HEK293 (cell line): Measurements from ENCODE around the gene MED16.

ENCODE experiments used
- CTCF ChIA-PET: fragments of 350-600 bp; formaldehyde crosslinking; extraction: SDS; loops from one replicate; lab custom pipeline; 2021; ENCODE audit warnings: antibody characterized with exemption; lab: Yijun Ruan, JAX
- POLR2A ChIA-PET: fragments of 300-600 bp; formaldehyde crosslinking; extraction: SDS; loops from one replicate; lab custom pipeline; 2020; ENCODE audit warnings: antibody characterized with exemption, inconsistent platforms; lab: Yijun Ruan, JAX
- H3K27ac ChIP-seq: fragments of 200-500 bp; sonication (Bioruptor generic); 2 replicates; pipeline ENCODE4 v1.5.1; 2014; ENCODE audit warnings: low read depth, low read length, control low read depth, inconsistent platforms; ENCODE audit errors: extremely low read depth
- H3K36me3 ChIP-seq, 2 experiments: fragments of 200-500 bp in 1 of 2; sonication (Bioruptor generic) in 1 of 2; 1 replicate in 1 of 2; 2 replicates in 1 of 2; pipeline ENCODE4 v1.5.1; 2014 to 2017; ENCODE audit warnings: inconsistent platforms in 2 of 2, low read length in 2 of 2; ENCODE audit not compliant: control insufficient read depth in 2 of 2, insufficient read depth in 1 of 2
- H3K4me1 ChIP-seq: fragments of 200-500 bp; sonication (Bioruptor generic); 2 replicates; pipeline ENCODE4 v1.5.1; 2014; ENCODE audit warnings: mild to moderate bottlenecking, low read length, inconsistent platforms; ENCODE audit not compliant: control insufficient read depth, insufficient read depth
- H3K4me3 ChIP-seq: 2 replicates; pipeline ENCODE4 v1.5.1; 2011; ENCODE audit warnings: low read depth, mild to moderate bottlenecking, control low read depth, low read length, moderate library complexity
- H3K9me3 ChIP-seq: fragments of 200-500 bp; sonication (Bioruptor generic); 2 replicates; pipeline ENCODE4 v1.5.1; 2014; ENCODE audit warnings: low read depth, low read length, inconsistent platforms; ENCODE audit not compliant: control insufficient read depth, insufficient read depth
- GLIS1 ChIP-seq: fragments of 450-650 bp; formaldehyde crosslinking; IDR thresholded peaks from 2 replicates; pipeline ENCODE4 v1.5.1; 2016; ENCODE audit warnings: missing biosample characterization, missing genetic modification characterization
- MZF1 ChIP-seq: fragments of 450-650 bp; formaldehyde crosslinking; IDR thresholded peaks from 2 replicates; pipeline ENCODE4 v1.5.1; 2017; ENCODE audit warnings: missing biosample characterization, missing genetic modification characterization, borderline replicate concordance
- SP2 ChIP-seq: fragments of 450-650 bp; formaldehyde crosslinking; IDR thresholded peaks from 2 replicates; pipeline ENCODE4 v1.5.1; 2016; ENCODE audit warnings: missing biosample characterization, missing genetic modification characterization
- SP3 ChIP-seq: fragments of 450-650 bp; formaldehyde crosslinking; IDR thresholded peaks from 2 replicates; pipeline ENCODE4 v1.5.1; 2016; ENCODE audit warnings: missing biosample characterization, missing genetic modification characterization
- SP7 ChIP-seq: fragments of 450-650 bp; formaldehyde crosslinking; IDR thresholded peaks from 2 replicates; pipeline ENCODE4 v1.5.1; 2016; ENCODE audit warnings: missing biosample characterization, missing genetic modification characterization
- ZBTB26 ChIP-seq: fragments of 450-650 bp; formaldehyde crosslinking; optimal IDR thresholded peaks from 2 replicates; pipeline ENCODE3; 2016; ENCODE audit warnings: missing biosample characterization, mild to moderate bottlenecking, missing genetic modification characterization
- ZNF121 ChIP-seq: fragments of 450-650 bp; formaldehyde crosslinking; IDR thresholded peaks from 2 replicates; pipeline ENCODE4 v1.5.1; 2016; ENCODE audit warnings: missing biosample characterization, missing genetic modification characterization
- ZNF266 ChIP-seq: fragments of 450-650 bp; formaldehyde crosslinking; IDR thresholded peaks from 2 replicates; pipeline ENCODE4 v1.5.1; 2016; ENCODE audit warnings: missing biosample characterization, missing genetic modification characterization, low read depth
- ZNF366 ChIP-seq: fragments of 450-650 bp; formaldehyde crosslinking; conservative IDR thresholded peaks from 2 replicates; pipeline ENCODE4 v1.5.1; 2016; ENCODE audit warnings: missing biosample characterization, missing genetic modification characterization
- ZNF394 ChIP-seq: fragments of 450-650 bp; formaldehyde crosslinking; IDR thresholded peaks from 2 replicates; pipeline ENCODE4 v1.5.1; 2016; ENCODE audit warnings: missing biosample characterization, missing genetic modification characterization, mild to moderate bottlenecking, moderate library complexity, borderline replicate concordance
- ZNF398 ChIP-seq: fragments of 450-650 bp; formaldehyde crosslinking; IDR thresholded peaks from 2 replicates; pipeline ENCODE4 v1.5.1; 2017; ENCODE audit warnings: missing biosample characterization, missing genetic modification characterization
- ZNF513 ChIP-seq: fragments of 450-650 bp; IDR thresholded peaks from 2 replicates; pipeline ENCODE4 v1.5.1; 2018; ENCODE audit warnings: missing biosample characterization, missing genetic modification characterization
- ZNF580 ChIP-seq: fragments of 450-650 bp; formaldehyde crosslinking; IDR thresholded peaks from 2 replicates; pipeline ENCODE4 v1.5.1; 2016; ENCODE audit warnings: missing biosample characterization, missing genetic modification characterization
- ZNF654 ChIP-seq: fragments of 450-650 bp; formaldehyde crosslinking; IDR thresholded peaks from 2 replicates; pipeline ENCODE4 v1.5.1; 2016; ENCODE audit warnings: low read depth, missing biosample characterization, missing genetic modification characterization
- ZNF777 ChIP-seq: fragments of 450-650 bp; formaldehyde crosslinking; IDR thresholded peaks from 2 replicates; pipeline ENCODE4 v1.5.1; 2017; ENCODE audit warnings: missing biosample characterization, missing genetic modification characterization, borderline replicate concordance
- ZXDB ChIP-seq: fragments of 450-650 bp; formaldehyde crosslinking; IDR thresholded peaks from 2 replicates; pipeline ENCODE4 v1.5.1; 2016; ENCODE audit warnings: missing biosample characterization, missing genetic modification characterization
- TF ChIP-seq, protein P1 (sequence below): fragments of 450-650 bp; formaldehyde crosslinking; IDR thresholded peaks from 2 replicates; pipeline ENCODE4 v1.5.1; 2016; ENCODE audit warnings: missing biosample characterization, missing genetic modification characterization
- TF ChIP-seq, protein P2 (sequence below): fragments of 450-650 bp; formaldehyde crosslinking; IDR thresholded peaks from 2 replicates; pipeline ENCODE4 v1.5.1; 2016; ENCODE audit warnings: missing biosample characterization, missing genetic modification characterization
- TF ChIP-seq, protein P3 (sequence below): fragments of 450-650 bp; formaldehyde crosslinking; IDR thresholded peaks from 2 replicates; pipeline ENCODE4 v1.5.1; 2016; ENCODE audit warnings: missing biosample characterization, missing genetic modification characterization

Gene MED16

GRCh38 chr19:926323-926588 is 33.3 kb upstream of the MED16 start:
- TF ChIP-seq ZNF513 = no peak
- TF ChIP-seq, protein P1, sequence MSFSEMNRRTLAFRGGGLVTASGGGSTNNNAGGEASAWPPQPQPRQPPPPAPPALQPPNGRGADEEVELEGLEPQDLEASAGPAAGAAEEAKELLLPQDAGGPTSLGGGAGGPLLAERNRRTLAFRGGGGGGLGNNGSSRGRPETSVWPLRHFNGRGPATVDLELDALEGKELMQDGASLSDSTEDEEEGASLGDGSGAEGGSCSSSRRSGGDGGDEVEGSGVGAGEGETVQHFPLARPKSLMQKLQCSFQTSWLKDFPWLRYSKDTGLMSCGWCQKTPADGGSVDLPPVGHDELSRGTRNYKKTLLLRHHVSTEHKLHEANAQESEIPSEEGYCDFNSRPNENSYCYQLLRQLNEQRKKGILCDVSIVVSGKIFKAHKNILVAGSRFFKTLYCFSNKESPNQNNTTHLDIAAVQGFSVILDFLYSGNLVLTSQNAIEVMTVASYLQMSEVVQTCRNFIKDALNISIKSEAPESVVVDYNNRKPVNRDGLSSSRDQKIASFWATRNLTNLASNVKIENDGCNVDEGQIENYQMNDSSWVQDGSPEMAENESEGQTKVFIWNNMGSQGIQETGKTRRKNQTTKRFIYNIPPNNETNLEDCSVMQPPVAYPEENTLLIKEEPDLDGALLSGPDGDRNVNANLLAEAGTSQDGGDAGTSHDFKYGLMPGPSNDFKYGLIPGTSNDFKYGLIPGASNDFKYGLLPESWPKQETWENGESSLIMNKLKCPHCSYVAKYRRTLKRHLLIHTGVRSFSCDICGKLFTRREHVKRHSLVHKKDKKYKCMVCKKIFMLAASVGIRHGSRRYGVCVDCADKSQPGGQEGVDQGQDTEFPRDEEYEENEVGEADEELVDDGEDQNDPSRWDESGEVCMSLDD (tag by site-specific recombination) = peak; percentile 92
- TF ChIP-seq ZNF366 (tag by site-specific recombination) = no peak
- TF ChIP-seq ZNF266 (tag by site-specific recombination) = no peak
- TF ChIP-seq, protein P2, sequence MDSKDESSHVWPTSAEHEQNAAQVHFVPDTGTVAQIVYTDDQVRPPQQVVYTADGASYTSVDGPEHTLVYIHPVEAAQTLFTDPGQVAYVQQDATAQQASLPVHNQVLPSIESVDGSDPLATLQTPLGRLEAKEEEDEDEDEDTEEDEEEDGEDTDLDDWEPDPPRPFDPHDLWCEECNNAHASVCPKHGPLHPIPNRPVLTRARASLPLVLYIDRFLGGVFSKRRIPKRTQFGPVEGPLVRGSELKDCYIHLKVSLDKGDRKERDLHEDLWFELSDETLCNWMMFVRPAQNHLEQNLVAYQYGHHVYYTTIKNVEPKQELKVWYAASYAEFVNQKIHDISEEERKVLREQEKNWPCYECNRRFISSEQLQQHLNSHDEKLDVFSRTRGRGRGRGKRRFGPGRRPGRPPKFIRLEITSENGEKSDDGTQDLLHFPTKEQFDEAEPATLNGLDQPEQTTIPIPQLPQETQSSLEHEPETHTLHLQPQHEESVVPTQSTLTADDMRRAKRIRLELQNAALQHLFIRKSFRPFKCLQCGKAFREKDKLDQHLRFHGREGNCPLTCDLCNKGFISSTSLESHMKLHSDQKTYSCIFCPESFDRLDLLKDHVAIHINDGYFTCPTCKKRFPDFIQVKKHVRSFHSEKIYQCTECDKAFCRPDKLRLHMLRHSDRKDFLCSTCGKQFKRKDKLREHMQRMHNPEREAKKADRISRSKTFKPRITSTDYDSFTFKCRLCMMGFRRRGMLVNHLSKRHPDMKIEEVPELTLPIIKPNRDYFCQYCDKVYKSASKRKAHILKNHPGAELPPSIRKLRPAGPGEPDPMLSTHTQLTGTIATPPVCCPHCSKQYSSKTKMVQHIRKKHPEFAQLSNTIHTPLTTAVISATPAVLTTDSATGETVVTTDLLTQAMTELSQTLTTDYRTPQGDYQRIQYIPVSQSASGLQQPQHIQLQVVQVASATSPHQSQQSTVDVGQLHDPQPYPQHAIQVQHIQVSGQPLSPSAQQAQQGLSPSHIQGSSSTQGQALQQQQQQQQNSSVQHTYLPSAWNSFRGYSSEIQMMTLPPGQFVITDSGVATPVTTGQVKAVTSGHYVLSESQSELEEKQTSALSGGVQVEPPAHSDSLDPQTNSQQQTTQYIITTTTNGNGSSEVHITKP (tag by site-specific recombination) = 0 out of 2 replicates have a peak, but pooled peaks have one; percentile 20
- no peak for TF ChIP-seq ZNF580 (tag by site-specific recombination)
- peak; percentile 46 for TF ChIP-seq ZBTB26 (tag by site-specific recombination)
- no peak for TF ChIP-seq MZF1
- ChIA-PET CTCF (no interaction called here), POLR2A (no interaction called here)
- Histone ChIP-seq H3K27ac (peak overlapping the region; percentile 82; the same call in 1 of the 2 replicates), H3K36me3 (peaks cover 0 to 19% of the 10 kb centered on the region in 2 experiments; a peak in 2 of 3 replicates), H3K4me1 (no peaks in the 10 kb centered on the region; the same call in 1 of the 2 replicates), H3K4me3 (peak overlapping the region; percentile 83), H3K9me3 (no peaks in the 10 kb centered on the region)

- H3K36me3 ChIP-seq = peaks cover 0 to 15% of the 10 kb centered on the region in 2 experiments; a peak in 1 of 3 replicates
- POLR2A ChIA-PET = no interaction called here
- CTCF ChIA-PET = interaction anchor here (5.8 kb wide), 1 partner anchor 58 kb away, joined by 116 read pairs; the partner anchor contains the start of gene WDR18
- H3K9me3 ChIP-seq = no peaks in the 10 kb centered on the region
- peak within 1 kb of the TSS; percentile 82 for H3K27ac ChIP-seq
- no peaks in the 10 kb centered on the region; the same call in 1 of the 2 replicates for H3K4me1 ChIP-seq
- peak within 1 kb of the TSS; percentile 83 for H3K4me3 ChIP-seq
- TF ChIP-seq GLIS1 = 0 out of 2 replicates have a peak, but pooled peaks have one; percentile 10
- peak; percentile 38; the same call in 1 of the 2 replicates for TF ChIP-seq ZXDB (tag by site-specific recombination)
- TF ChIP-seq ZNF777 (tag by site-specific recombination) = no peak
- TF ChIP-seq, protein P3, sequence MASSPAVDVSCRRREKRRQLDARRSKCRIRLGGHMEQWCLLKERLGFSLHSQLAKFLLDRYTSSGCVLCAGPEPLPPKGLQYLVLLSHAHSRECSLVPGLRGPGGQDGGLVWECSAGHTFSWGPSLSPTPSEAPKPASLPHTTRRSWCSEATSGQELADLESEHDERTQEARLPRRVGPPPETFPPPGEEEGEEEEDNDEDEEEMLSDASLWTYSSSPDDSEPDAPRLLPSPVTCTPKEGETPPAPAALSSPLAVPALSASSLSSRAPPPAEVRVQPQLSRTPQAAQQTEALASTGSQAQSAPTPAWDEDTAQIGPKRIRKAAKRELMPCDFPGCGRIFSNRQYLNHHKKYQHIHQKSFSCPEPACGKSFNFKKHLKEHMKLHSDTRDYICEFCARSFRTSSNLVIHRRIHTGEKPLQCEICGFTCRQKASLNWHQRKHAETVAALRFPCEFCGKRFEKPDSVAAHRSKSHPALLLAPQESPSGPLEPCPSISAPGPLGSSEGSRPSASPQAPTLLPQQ (tag by site-specific recombination) = peak; percentile 51
- 0 out of 2 replicates have a peak, but pooled peaks have one; percentile 13 for TF ChIP-seq ZNF121 (tag by site-specific recombination)
- no peak for TF ChIP-seq ZNF654
- peak; percentile 37; the same call in 1 of the 2 replicates for TF ChIP-seq SP2 (tag by site-specific recombination)
- peak; percentile 36; the same call in 1 of the 2 replicates for TF ChIP-seq SP7 (tag by site-specific recombination)
- TF ChIP-seq MZF1 = no peak
- TF ChIP-seq ZNF398 (tag by site-specific recombination) = peak; percentile 52; the same call in 1 of the 2 replicates
- peak; percentile 28; the same call in 1 of the 2 replicates for TF ChIP-seq ZNF394 (tag by site-specific recombination)
- TF ChIP-seq SP3 (tag by site-specific recombination) = peak; percentile 71
Observed at GRCh38 chr19:925526-926322, 32.7 kb upstream of the MED16 start, which contains the start of gene ARID3A. TSS of gene ARID3A (plus strand) at chr19:926035. CDS start at chr19:929529, 3,494 bp downstream.
